Forelimb muscle (tissue), 1 donor: ENCODE results near the gene PDIA2. TPM values are rescaled to one million over a fixed set of nuclear protein-coding genes. Genes with fewer than 3 reads are reported as not detected.

ENCODE experiments used
- DNase-seq: peaks from one replicate; pipeline ENCODE4 v3.0.0-alpha.2; 2013; ENCODE audit warnings: low read depth
- polyA plus RNA-seq: library from polyadenylated mRNA; unstranded; fragments of 120-200 nt; gene quantifications from one replicate; pipeline ENCODE4 v1.2.1, GENCODE V29; 2013; ENCODE audit not compliant: insufficient read length

Gene PDIA2
- polyA plus RNA-seq, 1 donor: 0.68 TPM

GRCh38 chr16:297832-298231 is 14.9 kb downstream of the PDIA2 start:
- no peak for DNase-seq

GRCh38 chr16:301235-301634 is 18.3 kb downstream of the PDIA2 start:
- DNase-seq: no peak

- no peak for DNase-seq
Observed at GRCh38 chr16:301950-302349, 19.0 kb downstream of the PDIA2 start.

GRCh38 chr16:303760-304505 is 21.0 kb downstream of the PDIA2 start:
- DNase-seq: no peak

GRCh38 chr16:305916-306626 is 23.1 kb downstream of the PDIA2 start:
- DNase-seq: no peak

GRCh38 chr16:306911-307370 is 24.0 kb downstream of the PDIA2 start:
- no peak for DNase-seq

- no peak for DNase-seq
Observed at GRCh38 chr16:307691-308312, 24.8 kb downstream of the PDIA2 start.

- no peak for DNase-seq
Observed at GRCh38 chr16:309476-309875, 26.5 kb downstream of the PDIA2 start.

- no peak for DNase-seq
Observed at GRCh38 chr16:311725-312124, 28.8 kb downstream of the PDIA2 start.

GRCh38 chr16:314351-314750 is 31.4 kb downstream of the PDIA2 start:
- no peak for DNase-seq

- no peak for DNase-seq
Observed at GRCh38 chr16:314795-315299, 31.9 kb downstream of the PDIA2 start.

GRCh38 chr16:316741-317464 is 33.9 kb downstream of the PDIA2 start:
- no peak for DNase-seq

- DNase-seq: no peak
Observed at GRCh38 chr16:317583-317982, 34.6 kb downstream of the PDIA2 start.

GRCh38 chr16:318628-319027 is 35.7 kb downstream of the PDIA2 start:
- no peak for DNase-seq

GRCh38 chr16:320206-320605 is 37.2 kb downstream of the PDIA2 start:
- no peak for DNase-seq

- no peak for DNase-seq
Observed at GRCh38 chr16:321532-321931, 38.6 kb downstream of the PDIA2 start.

- DNase-seq: no peak
Observed at GRCh38 chr16:322476-323143, 39.6 kb downstream of the PDIA2 start.

- no peak for DNase-seq
Observed at GRCh38 chr16:324201-324450, 41.2 kb downstream of the PDIA2 start.

GRCh38 chr16:324451-325334 is 41.7 kb downstream of the PDIA2 start:
- no peak for DNase-seq

GRCh38 chr16:325375-326145 is 42.6 kb downstream of the PDIA2 start:
- no peak for DNase-seq
